H9 (cell line): ENCODE data around the gene UBE2L3. TPM values are rescaled to one million over a fixed set of nuclear protein-coding genes. Genes with fewer than 3 reads are reported as not detected.

Source experiments
- DNase-seq: peaks from one replicate; pipeline ENCODE4 v3.0.0-alpha.2; 2017
- H2AFZ ChIP-seq: one replicate; pipeline ENCODE4 v1.6.1; 2013; ENCODE audit warnings: mild to moderate bottlenecking, low read length, control low read depth, moderate library complexity
- H2AK5ac ChIP-seq: 2 replicates; pipeline ENCODE4 v1.6.1; 2013; ENCODE audit warnings: low read length, control low read depth, mixed read lengths; ENCODE audit not compliant: insufficient read length
- H2BK120ac ChIP-seq: one replicate; pipeline ENCODE4 v1.6.1; 2013; ENCODE audit warnings: low read depth, mild to moderate bottlenecking, low read length, control low read depth, inconsistent platforms; ENCODE audit not compliant: poor library complexity, severe bottlenecking
- H2BK12ac ChIP-seq: 2 replicates; pipeline ENCODE4 v1.6.1; 2013; ENCODE audit warnings: low read length, control low read depth, mixed read lengths, low read depth; ENCODE audit not compliant: insufficient read length
- H2BK15ac ChIP-seq: 2 replicates; pipeline ENCODE4 v1.6.1; 2013; ENCODE audit warnings: low read depth, low read length, control low read depth
- H2BK20ac ChIP-seq: one replicate; pipeline ENCODE4 v1.6.1; 2013; ENCODE audit warnings: low read depth, mild to moderate bottlenecking, low read length, control low read depth, inconsistent platforms; ENCODE audit not compliant: poor library complexity, severe bottlenecking
- H2BK5ac ChIP-seq: 2 replicates; pipeline ENCODE4 v1.6.1; 2013; ENCODE audit warnings: low read length, control low read depth, mixed read lengths; ENCODE audit not compliant: insufficient read length
- H3K14ac ChIP-seq: 2 replicates; pipeline ENCODE4 v1.6.1; 2013; ENCODE audit warnings: low read length, control low read depth; ENCODE audit not compliant: insufficient read depth
- H3K18ac ChIP-seq: 2 replicates; pipeline ENCODE4 v1.6.1; 2013; ENCODE audit warnings: low read depth, mild to moderate bottlenecking, mixed read lengths, low read length, control low read depth; ENCODE audit not compliant: insufficient read length
- H3K23ac ChIP-seq: 2 replicates; pipeline ENCODE4 v1.6.1; 2013; ENCODE audit warnings: low read length, control low read depth, mixed read lengths, low read depth; ENCODE audit not compliant: insufficient read length
- H3K23me2 ChIP-seq: 2 replicates; pipeline ENCODE4 v1.6.1; 2013; ENCODE audit warnings: low read depth, mild to moderate bottlenecking, mixed read lengths, low read length, control low read depth; ENCODE audit not compliant: insufficient read length, poor library complexity, severe bottlenecking
- H3K27ac ChIP-seq: 2 replicates; pipeline ENCODE4 v1.5.1; 2013; ENCODE audit warnings: low read length, control low read depth, mixed read lengths, low read depth; ENCODE audit not compliant: insufficient read length
- H3K27me3 ChIP-seq: 2 replicates; pipeline ENCODE4 v1.6.1; 2013; ENCODE audit warnings: low read length, control low read depth, inconsistent platforms; ENCODE audit not compliant: insufficient read depth
- H3K4ac ChIP-seq: 2 replicates; pipeline ENCODE4 v1.6.1; 2013; ENCODE audit warnings: low read depth, mild to moderate bottlenecking, control low read depth, inconsistent platforms, low read length, moderate library complexity
- H3K4me1 ChIP-seq: 2 replicates; pipeline ENCODE4 v1.6.1; 2013; ENCODE audit warnings: low read length, control low read depth, inconsistent platforms; ENCODE audit not compliant: insufficient read depth
- H3K4me2 ChIP-seq: 2 replicates; pipeline ENCODE4 v1.6.1; 2013; ENCODE audit warnings: low read length, control low read depth, mixed read lengths; ENCODE audit not compliant: insufficient read length, insufficient read depth
- H3K56ac ChIP-seq: 2 replicates; pipeline ENCODE4 v1.6.1; 2013; ENCODE audit warnings: low read depth, mild to moderate bottlenecking, mixed read lengths, low read length, control low read depth; ENCODE audit not compliant: insufficient read length
- H3K79me1 ChIP-seq: 2 replicates; pipeline ENCODE4 v1.6.1; 2013; ENCODE audit warnings: low read depth, mild to moderate bottlenecking, moderate library complexity, low read length, control low read depth, inconsistent platforms; ENCODE audit not compliant: insufficient read depth, poor library complexity, severe bottlenecking
- H3K79me2 ChIP-seq: 2 replicates; pipeline ENCODE4 v1.6.1; 2013; ENCODE audit warnings: low read length, control low read depth, inconsistent platforms; ENCODE audit not compliant: insufficient read depth
- H3K9ac ChIP-seq: 2 replicates; pipeline ENCODE4 v1.6.1; 2013; ENCODE audit warnings: low read length, control low read depth, mixed read lengths; ENCODE audit not compliant: insufficient read length; ENCODE audit errors: extremely low read depth
- H3K9me3 ChIP-seq: one replicate; pipeline ENCODE4 v1.6.1; 2013; ENCODE audit warnings: low read depth, low read length, inconsistent platforms; ENCODE audit not compliant: control insufficient read depth
- H3T11ph ChIP-seq: one replicate; pipeline ENCODE4 v1.6.1; 2013; ENCODE audit warnings: mild to moderate bottlenecking, low read length, control low read depth, inconsistent platforms
- H4K20me1 ChIP-seq: one replicate; pipeline ENCODE4 v1.6.1; 2013; ENCODE audit not compliant: control insufficient read depth, insufficient read length, insufficient read depth
- H4K5ac ChIP-seq: 2 replicates; pipeline ENCODE4 v1.6.1; 2013; ENCODE audit warnings: low read depth, mild to moderate bottlenecking, mixed read lengths, low read length, control low read depth; ENCODE audit not compliant: insufficient read length
- H4K8ac ChIP-seq: replicated peaks from 2 replicates; pipeline ENCODE4 v1.6.1; 2013; ENCODE audit warnings: low read length, control low read depth, mixed read lengths, low read depth; ENCODE audit not compliant: insufficient read length
- H4K91ac ChIP-seq: 2 replicates; pipeline ENCODE4 v1.6.1; 2013; ENCODE audit warnings: low read depth, mild to moderate bottlenecking, moderate library complexity, mixed read lengths, low read length, control low read depth; ENCODE audit not compliant: insufficient read length
- H3K27ac Mint-ChIP-seq, 3 experiments: 2 replicates in 2 of 3; 3 replicates in 1 of 3; pipeline ENCODE4 v1.8.0; 2020 to 2021; ENCODE audit warnings: mixed read lengths in 3 of 3, mild to moderate bottlenecking in 1 of 3, moderate library complexity in 1 of 3
- H3K27me3 Mint-ChIP-seq: 2 replicates; pipeline ENCODE4 v1.8.0; 2021; ENCODE audit warnings: low read depth, mild to moderate bottlenecking, moderate library complexity, mixed read lengths
- H3K36me3 Mint-ChIP-seq, 3 experiments: 2 replicates in 2 of 3; 3 replicates in 1 of 3; pipeline ENCODE4 v1.8.0; 2020 to 2021; ENCODE audit warnings: low read depth in 3 of 3, mixed read lengths in 3 of 3; ENCODE audit not compliant: insufficient read depth in 1 of 3
- H3K4me1 Mint-ChIP-seq, 2 experiments: 2 replicates each; pipeline ENCODE4 v1.8.0; 2020; ENCODE audit warnings: mixed read lengths in 2 of 2
- H3K4me3 Mint-ChIP-seq, 2 experiments: 2 replicates in 1 of 2; 3 replicates in 1 of 2; pipeline ENCODE4 v1.8.0; 2020 to 2021; ENCODE audit warnings: mild to moderate bottlenecking in 2 of 2, mixed read lengths in 2 of 2, moderate library complexity in 1 of 2
- H3K9me3 Mint-ChIP-seq, 2 experiments: 2 replicates in 1 of 2; 3 replicates in 1 of 2; pipeline ENCODE4 v1.8.0; 2020; ENCODE audit warnings: mild to moderate bottlenecking in 2 of 2, mixed read lengths in 2 of 2, moderate library complexity in 1 of 2
- whole genome bisulfite sequencing: extraction: QIAGEN DNeasy Blood & Tissue Kit; methylation state at CpG from one replicate; pipeline ENCODE4 v1.1.7; 2013; ENCODE audit warnings: missing lambda C conversion rate, low lambda C conversion rate, mixed read lengths; ENCODE audit not compliant: insufficient read length; ENCODE audit errors: extremely low coverage; 5-methylcytosine and 5-hydroxymethylcytosine counted together
- total RNA-seq: library from RNA; stranded (reverse); gene quantifications from 2 replicates; pipeline ENCODE4 v1.2.1, GENCODE V29; 2021
- TF ChIP-seq, protein P1 (sequence below): fragments of 200-600 bp; sonication (generic); conservative IDR thresholded peaks from 3 replicates; pipeline ENCODE4 v1.8.0; 2021; ENCODE audit warnings: antibody characterized with exemption, mild to moderate bottlenecking

Gene UBE2L3
- total RNA-seq, 1 experiment from 2014 or later: 79.7 TPM

DNA sequence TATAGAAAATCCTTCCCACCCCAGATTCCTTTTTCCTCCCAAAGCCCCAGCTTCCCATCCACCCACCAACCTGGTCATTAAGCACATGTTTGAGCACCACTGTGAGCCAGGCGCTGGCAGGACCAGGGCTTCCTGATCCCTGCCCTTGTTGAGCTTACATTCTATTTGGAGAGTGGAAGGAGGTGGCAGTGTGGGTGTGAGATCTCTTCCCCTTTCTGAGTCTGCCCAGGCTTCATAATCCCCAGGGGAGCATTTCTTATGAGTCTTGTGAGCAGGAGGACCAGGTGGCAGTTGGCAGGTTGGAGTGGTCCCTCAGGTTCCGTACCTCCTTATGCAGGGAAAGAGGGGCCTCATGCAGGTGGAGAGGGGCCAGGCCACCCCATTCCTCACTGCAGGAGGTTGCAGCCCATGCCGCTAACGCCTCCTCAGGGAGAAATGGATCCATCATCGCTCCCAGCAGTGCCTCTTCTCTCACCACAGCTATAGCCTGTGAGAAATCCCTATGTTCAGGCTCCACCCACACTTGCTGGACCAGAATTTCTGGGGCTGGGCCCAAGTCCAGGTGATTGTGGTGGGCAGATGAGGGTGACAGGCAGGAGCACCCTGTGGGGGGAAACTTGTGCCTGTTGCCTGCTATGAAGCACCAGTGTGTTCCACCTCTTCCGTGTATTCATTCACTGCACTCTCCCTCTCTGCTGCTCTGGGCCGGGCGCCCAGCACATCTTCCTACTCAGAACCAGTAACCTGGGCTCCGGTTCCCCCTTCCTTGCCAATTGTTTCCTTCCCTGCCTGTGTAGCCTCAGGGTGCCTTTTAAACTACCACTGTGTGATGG is 23.5 kb downstream of the UBE2L3 start:
- no peak overlapping the region for H3T11ph ChIP-seq
- peaks cover 46% of the 10 kb centered on the region; the same call in 1 of the 2 replicates for H3K79me2 ChIP-seq
- H2AK5ac ChIP-seq: no peak overlapping the region
- H3K27me3 ChIP-seq: no peaks in the 10 kb centered on the region
- peaks cover 2% of the 10 kb centered on the region for H4K20me1 ChIP-seq
- no peak overlapping the region for H3K56ac ChIP-seq
- H2BK20ac ChIP-seq: no peak overlapping the region
- H3K36me3 Mint-ChIP-seq: peaks cover 30 to 43% (median 38%) of the 10 kb centered on the region in 3 experiments; a peak in 6 of 7 replicates
- H3K4me3 Mint-ChIP-seq: no peak overlapping the region
- TF ChIP-seq, protein P1, sequence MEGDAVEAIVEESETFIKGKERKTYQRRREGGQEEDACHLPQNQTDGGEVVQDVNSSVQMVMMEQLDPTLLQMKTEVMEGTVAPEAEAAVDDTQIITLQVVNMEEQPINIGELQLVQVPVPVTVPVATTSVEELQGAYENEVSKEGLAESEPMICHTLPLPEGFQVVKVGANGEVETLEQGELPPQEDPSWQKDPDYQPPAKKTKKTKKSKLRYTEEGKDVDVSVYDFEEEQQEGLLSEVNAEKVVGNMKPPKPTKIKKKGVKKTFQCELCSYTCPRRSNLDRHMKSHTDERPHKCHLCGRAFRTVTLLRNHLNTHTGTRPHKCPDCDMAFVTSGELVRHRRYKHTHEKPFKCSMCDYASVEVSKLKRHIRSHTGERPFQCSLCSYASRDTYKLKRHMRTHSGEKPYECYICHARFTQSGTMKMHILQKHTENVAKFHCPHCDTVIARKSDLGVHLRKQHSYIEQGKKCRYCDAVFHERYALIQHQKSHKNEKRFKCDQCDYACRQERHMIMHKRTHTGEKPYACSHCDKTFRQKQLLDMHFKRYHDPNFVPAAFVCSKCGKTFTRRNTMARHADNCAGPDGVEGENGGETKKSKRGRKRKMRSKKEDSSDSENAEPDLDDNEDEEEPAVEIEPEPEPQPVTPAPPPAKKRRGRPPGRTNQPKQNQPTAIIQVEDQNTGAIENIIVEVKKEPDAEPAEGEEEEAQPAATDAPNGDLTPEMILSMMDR: no peak
- no peak overlapping the region for H4K8ac ChIP-seq
- no peaks in the 10 kb centered on the region for H3K9me3 Mint-ChIP-seq
- no peak overlapping the region for H3K14ac ChIP-seq
- DNase-seq: no peak
- H3K27ac Mint-ChIP-seq: peak overlapping the region in 2 of 3 experiments; percentile 75 to 92; a peak in 3 of 7 replicates
- H3K4me2 ChIP-seq: no peak overlapping the region
- H3K9ac ChIP-seq: no peak overlapping the region
- H3K9me3 ChIP-seq: no peaks in the 10 kb centered on the region
- H2AFZ ChIP-seq: no peak overlapping the region
- no peaks in the 10 kb centered on the region for H3K4me1 ChIP-seq
- peaks cover 22 to 24% of the 10 kb centered on the region in 2 experiments for H3K4me1 Mint-ChIP-seq
- H2BK15ac ChIP-seq: no peak overlapping the region
- H3K23ac ChIP-seq: no peak overlapping the region
- no CpG with 5 or more reads among the region's 9 CpGs for WGBS
- no peak overlapping the region for H3K4ac ChIP-seq
- no peak overlapping the region for H2BK5ac ChIP-seq
- H2BK120ac ChIP-seq: no peak overlapping the region
- no peak overlapping the region for H3K27ac ChIP-seq
- H4K91ac ChIP-seq: no peak overlapping the region
- no peak overlapping the region for H2BK12ac ChIP-seq
- H3K79me1 ChIP-seq: peaks cover 11% of the 10 kb centered on the region
- no peak overlapping the region for H4K5ac ChIP-seq
- H3K18ac ChIP-seq: no peak overlapping the region
- H3K27me3 Mint-ChIP-seq: no peaks in the 10 kb centered on the region
- H3K23me2 ChIP-seq: no peaks in the 10 kb centered on the region
